Type B pancreatic cell (in vitro differentiated cells): ENCODE data around the gene UMAD1. TPM values are rescaled to one million over a fixed set of nuclear protein-coding genes. Genes with fewer than 3 reads are reported as not detected.
"Not testable (repeated sequence)": the region's sequence is repeated elsewhere in the genome, so short reads cannot be mapped to it uniquely, and the experiment has no call there.

Experiments
- DNase-seq: peaks from one replicate; pipeline ENCODE4 v3.0.0; 2021; ENCODE audit warnings: mixed read lengths; ENCODE audit not compliant: unreplicated experiment; ENCODE audit errors: extremely low spot score
- H3K27ac Mint-ChIP-seq: 2 replicates; pipeline ENCODE4 v1.8.0; 2021; ENCODE audit warnings: mild to moderate bottlenecking, mixed read lengths
- H3K27me3 Mint-ChIP-seq: 2 replicates; pipeline ENCODE4 v1.8.0; 2021; ENCODE audit warnings: mixed read lengths
- H3K36me3 Mint-ChIP-seq: 2 replicates; pipeline ENCODE4 v1.8.0; 2021; ENCODE audit warnings: mixed read lengths
- H3K4me1 Mint-ChIP-seq: one replicate; pipeline ENCODE4 v1.8.0; 2021; ENCODE audit warnings: mixed read lengths; ENCODE audit not compliant: unreplicated experiment
- H3K4me3 Mint-ChIP-seq: 2 replicates; pipeline ENCODE4 v1.8.0; 2021; ENCODE audit warnings: mild to moderate bottlenecking, mixed read lengths
- H3K9me3 Mint-ChIP-seq: 2 replicates; pipeline ENCODE4 v1.8.0; 2021; ENCODE audit warnings: mixed read lengths
- total RNA-seq: library from RNA; stranded (reverse); gene quantifications from 2 replicates; pipeline ENCODE4 v1.2.1, GENCODE V29; 2021; ENCODE audit warnings: low replicate concordance
- TF ChIP-seq, protein P1 (sequence below): fragments of 200-600 bp; sonication (generic); conservative IDR thresholded peaks from 2 replicates; pipeline ENCODE4 v1.5.0; 2021; ENCODE audit warnings: antibody characterized with exemption, mild to moderate bottlenecking

Gene UMAD1
- total RNA-seq, 1 donor from 2014 or later: 9.0 TPM

- Mint-ChIP-seq H3K4me3 (no peak overlapping the region), H3K9me3 (peaks cover 5% of the 10 kb centered on the region), H3K4me1 (peaks cover 5% of the 10 kb centered on the region), H3K36me3 (no peaks in the 10 kb centered on the region), H3K27ac (no peak overlapping the region), H3K27me3 (no peaks in the 10 kb centered on the region)
- TF ChIP-seq, protein P1, sequence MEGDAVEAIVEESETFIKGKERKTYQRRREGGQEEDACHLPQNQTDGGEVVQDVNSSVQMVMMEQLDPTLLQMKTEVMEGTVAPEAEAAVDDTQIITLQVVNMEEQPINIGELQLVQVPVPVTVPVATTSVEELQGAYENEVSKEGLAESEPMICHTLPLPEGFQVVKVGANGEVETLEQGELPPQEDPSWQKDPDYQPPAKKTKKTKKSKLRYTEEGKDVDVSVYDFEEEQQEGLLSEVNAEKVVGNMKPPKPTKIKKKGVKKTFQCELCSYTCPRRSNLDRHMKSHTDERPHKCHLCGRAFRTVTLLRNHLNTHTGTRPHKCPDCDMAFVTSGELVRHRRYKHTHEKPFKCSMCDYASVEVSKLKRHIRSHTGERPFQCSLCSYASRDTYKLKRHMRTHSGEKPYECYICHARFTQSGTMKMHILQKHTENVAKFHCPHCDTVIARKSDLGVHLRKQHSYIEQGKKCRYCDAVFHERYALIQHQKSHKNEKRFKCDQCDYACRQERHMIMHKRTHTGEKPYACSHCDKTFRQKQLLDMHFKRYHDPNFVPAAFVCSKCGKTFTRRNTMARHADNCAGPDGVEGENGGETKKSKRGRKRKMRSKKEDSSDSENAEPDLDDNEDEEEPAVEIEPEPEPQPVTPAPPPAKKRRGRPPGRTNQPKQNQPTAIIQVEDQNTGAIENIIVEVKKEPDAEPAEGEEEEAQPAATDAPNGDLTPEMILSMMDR: no peak
- no peak for DNase-seq
Measured at GRCh38 chr7:7821517-7821916, 181.0 kb downstream of the UMAD1 start.

DNA sequence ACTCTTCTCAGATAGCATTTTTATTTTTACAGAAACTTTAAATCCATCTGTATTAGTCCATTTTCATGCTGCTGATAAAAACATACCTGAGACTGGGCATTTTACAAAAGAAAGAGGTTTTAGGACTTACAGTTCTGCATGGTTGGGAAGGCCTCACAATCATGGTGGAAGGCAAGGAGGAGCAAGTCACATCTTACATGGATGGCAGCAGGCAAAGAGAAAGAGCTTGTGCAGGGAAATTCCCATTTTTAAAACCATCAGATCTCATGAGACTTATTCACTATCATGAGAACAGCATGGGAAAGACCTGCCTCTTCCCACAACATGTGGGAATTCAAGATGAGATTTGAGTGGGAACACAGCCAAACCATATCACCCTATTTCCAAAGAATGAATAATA is 184.7 kb downstream of the UMAD1 start:
- H3K27me3 Mint-ChIP-seq, H3K9me3 Mint-ChIP-seq, H3K4me1 Mint-ChIP-seq, H3K36me3 Mint-ChIP-seq, H3K27ac Mint-ChIP-seq, DNase-seq, H3K4me3 Mint-ChIP-seq: not testable (repeated sequence)

DNA sequence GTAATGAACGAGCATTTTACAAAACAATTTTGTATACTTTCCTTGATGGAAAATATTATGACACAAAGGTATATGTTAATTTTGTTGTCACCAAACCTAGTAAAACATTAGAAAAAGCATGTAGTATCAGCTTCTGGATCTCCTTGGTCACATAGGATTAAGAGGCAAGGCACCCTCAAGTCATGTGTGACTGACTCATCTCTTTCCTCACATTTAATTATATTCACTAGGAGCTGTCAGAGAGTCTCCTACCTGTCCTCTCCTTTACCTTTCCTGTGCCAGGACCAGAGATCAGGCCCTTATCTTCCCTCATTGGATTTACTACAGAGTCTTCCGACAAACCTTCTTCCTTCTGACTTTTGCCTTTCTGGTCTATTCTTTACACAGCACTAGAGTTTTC is 189.1 kb downstream of the UMAD1 start:
- Mint-ChIP-seq H3K27ac (peak overlapping the region; percentile 64), H3K4me1 (peaks cover 7% of the 10 kb centered on the region), H3K27me3 (no peaks in the 10 kb centered on the region), H3K9me3 (peaks cover 5% of the 10 kb centered on the region), H3K4me3 (peak overlapping the region; percentile 5), H3K36me3 (peaks cover 4% of the 10 kb centered on the region)
- no peak for DNase-seq
- TF ChIP-seq, protein P1: no peak

DNA sequence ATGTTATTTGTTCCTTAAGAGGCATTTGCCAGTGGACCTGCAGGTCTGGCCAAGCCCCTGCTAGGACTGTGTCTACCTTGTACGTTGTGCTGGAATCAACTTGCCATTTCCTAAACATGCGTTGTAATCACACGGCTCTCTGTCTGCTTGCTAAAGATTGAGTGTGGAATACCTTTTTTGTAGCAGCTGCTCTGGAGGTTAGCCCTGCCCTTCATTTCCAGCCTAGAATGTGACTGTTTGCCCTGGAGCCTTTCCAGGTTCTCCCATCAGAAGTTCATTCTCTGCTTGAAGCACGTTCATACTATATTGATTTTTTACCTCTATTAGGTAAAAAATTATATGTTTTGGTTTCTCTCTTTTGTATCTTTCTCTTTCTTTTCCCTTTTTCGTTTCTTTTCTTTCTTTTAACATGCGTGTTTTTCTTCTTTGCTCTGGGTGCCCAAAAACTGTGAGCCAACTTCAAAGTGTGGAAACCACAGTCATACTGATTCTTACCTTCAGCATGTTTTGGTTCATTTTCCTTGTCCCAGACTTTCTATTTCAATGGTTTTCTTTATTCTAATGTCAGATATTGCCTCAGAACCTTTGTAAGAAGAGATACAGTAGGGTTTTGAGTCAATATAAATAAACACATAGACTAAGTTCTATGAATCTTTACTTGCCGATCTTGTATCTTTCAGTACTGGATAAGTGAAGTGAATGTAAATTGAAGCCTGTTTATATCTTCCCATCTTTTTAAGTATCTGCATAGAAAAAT is 189.7 kb downstream of the UMAD1 start:
- Mint-ChIP-seq H3K27me3 (no peaks in the 10 kb centered on the region), H3K4me3 (peak overlapping the region; percentile 5), H3K9me3 (peaks cover under 1% of the 10 kb centered on the region), H3K36me3 (peaks cover 4% of the 10 kb centered on the region), H3K27ac (peak overlapping the region; percentile 64), H3K4me1 (peaks cover 7% of the 10 kb centered on the region)
- DNase-seq: no peak
- TF ChIP-seq, protein P1: no peak

GRCh38 chr7:7832518-7832917 is 192.0 kb downstream of the UMAD1 start:
- DNase-seq: no peak
- Mint-ChIP-seq H3K9me3 (no peaks in the 10 kb centered on the region), H3K4me1 (peaks cover 7% of the 10 kb centered on the region), H3K36me3 (peaks cover 4% of the 10 kb centered on the region), H3K27ac (no peak overlapping the region), H3K27me3 (no peaks in the 10 kb centered on the region), H3K4me3 (no peak overlapping the region)
- TF ChIP-seq, protein P1: no peak

DNA sequence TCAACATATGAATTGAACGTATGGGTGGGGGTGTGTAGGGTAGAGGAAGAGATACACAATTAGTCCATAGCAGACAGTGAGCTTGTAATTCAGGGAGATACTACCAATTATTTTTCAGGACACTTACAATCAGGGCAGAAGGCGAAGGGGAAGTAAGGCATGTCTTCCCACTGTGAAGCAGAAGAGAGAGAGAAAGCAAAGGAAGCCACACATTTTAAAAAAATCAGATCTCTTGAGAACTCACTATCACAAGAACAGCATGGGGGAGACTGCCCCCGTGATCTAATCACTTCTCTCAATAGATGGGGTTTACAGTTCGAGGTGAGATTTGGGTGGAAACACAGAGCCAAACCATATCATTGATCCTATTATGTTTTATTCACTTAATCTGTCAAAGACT is 194.2 kb downstream of the UMAD1 start:
- Mint-ChIP-seq H3K4me1 (peaks cover 7% of the 10 kb centered on the region), H3K4me3 (no peak overlapping the region), H3K27me3 (no peaks in the 10 kb centered on the region), H3K27ac (no peak overlapping the region), H3K36me3 (peaks cover 4% of the 10 kb centered on the region), H3K9me3 (no peaks in the 10 kb centered on the region)
- DNase-seq: no peak
- TF ChIP-seq, protein P1: no peak
